Stimulated activated CD8-positive, alpha-beta memory T cell treated with anti-CD3 and anti-CD28 coated beads, Interleukin-15, amount 100 ng/mL, for 4 hours (primary cell): ENCODE results near the gene KYNU.
"Not testable (repeated sequence)": the region's sequence is repeated elsewhere in the genome, so short reads cannot be mapped to it uniquely, and the experiment has no call there.

ENCODE experiments used
- DNase-seq, 2 donors: peaks; one replicate each; pipeline ENCODE4 v3.0.0-alpha.2; 2020; ENCODE audit warnings: low read depth in 2 of 2

The KYNU gene

GRCh38 chr2:142915502-142915901 lies 38.0 kb downstream of the KYNU start:
- DNase-seq, result no peak

- no peak for DNase-seq
Measured at GRCh38 chr2:142918624-142919023, 41.2 kb downstream of the KYNU start.

- no peak for DNase-seq
Measured at GRCh38 chr2:142920571-142920970, 43.1 kb downstream of the KYNU start.

DNA sequence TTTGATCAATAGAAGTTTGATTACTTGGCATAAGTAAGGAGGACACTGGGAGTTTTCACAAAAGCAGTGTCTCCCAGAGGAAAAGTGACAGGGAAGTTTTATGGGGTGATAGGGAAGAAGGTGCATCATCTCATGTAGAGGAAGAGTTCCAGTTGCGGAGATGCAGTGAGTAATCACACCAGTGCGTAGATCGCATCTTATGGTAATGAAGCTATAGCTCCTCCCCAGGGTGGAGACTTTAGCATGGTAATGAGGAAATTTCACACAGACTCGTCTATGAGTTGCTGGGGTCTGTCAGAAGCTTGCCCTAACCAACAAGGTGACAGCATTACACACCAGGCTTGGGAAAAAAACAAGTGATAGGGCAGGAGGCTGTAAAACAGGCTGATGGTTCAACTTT lies 49.0 kb downstream of the KYNU start:
- no peak for DNase-seq

DNA sequence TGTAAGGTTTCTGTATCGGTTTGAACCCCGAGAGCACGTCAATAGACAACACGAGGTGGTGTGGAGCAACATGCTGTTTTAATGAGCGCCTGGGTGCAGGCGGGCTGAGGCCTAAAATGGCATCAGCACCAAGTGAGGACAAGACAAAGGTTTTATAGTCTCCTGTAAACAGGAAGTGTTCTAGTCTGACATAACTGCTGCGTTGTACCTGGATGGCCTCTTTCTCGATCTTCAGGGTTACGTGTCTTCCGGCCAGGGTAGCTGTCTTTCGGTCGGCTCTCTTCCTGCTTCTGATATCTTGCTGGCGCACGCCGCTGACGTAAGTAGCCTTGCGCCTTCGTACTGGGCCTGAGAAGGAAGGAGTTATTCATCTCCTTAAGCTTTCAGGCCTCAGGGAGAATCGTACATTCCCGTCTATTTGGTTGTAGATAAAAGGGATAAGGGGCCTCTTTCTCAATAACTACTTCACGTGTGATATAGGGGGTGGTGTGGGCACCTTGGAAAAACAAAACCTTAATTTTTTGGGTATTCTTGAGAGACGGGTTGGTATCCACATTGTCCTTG lies 53.5 kb downstream of the KYNU start:
- no peak for DNase-seq

DNA sequence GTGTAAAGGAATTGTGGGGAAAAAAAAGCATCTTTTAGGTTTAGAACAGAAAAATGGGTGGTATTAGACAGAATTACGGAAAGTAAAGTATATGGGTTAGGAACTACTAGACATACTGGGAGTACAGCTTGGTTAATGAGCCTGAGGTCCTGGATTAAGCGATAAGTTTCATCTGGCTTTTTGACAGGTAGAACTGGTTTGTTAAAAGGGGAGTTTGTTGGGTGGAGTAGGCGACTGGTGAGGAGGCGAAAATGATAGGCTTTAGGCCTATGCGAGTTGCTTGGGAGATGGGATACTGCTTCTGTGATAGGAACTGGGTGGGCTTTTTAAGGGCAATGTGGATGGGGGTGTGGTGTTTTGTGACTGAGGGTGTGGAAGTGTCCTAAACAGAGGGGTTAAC lies 56.5 kb downstream of the KYNU start:
- no peak for DNase-seq

GRCh38 chr2:142935563-142936089 lies 58.2 kb downstream of the KYNU start:
- DNase-seq, result no peak

DNA sequence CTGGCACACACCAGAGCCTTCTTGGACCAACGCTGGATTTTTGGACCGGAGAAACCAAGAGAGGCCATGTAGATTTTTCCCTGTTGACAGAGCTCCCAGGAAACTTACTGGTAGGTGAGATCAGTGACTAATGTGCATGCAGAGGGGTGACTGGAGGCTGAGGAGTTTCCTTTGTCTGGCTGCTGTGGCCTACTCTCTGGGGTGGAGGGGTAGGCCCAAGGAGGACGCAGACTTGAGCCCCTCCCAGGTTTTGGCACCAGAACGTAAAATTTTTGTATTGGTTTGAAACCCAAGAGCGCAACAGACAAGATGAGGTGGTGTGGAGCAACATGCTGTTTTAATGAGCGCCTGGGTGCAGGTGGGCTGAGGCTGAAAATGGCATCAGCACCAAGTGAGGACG lies 59.2 kb downstream of the KYNU start:
- no peak for DNase-seq

DNA sequence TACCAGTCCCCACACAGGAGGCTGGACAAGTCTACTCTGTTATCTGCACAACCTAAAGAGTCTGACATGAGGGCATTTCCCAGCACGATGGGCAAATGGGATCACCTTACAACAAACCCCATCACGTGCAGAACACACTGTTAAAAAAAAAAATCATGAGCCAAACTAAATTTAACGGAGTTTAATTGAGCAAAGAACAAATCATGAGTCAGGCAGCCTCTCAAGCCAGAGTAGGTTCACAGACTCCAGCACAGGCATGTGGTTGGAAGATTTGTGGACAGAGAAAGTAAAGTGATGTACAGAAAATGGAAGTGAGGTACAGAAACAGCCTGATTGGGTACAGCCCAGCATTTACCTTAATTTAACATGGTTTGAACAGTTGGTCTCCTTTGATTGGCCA lies 59.9 kb downstream of the KYNU start:
- DNase-seq, result no peak

DNA sequence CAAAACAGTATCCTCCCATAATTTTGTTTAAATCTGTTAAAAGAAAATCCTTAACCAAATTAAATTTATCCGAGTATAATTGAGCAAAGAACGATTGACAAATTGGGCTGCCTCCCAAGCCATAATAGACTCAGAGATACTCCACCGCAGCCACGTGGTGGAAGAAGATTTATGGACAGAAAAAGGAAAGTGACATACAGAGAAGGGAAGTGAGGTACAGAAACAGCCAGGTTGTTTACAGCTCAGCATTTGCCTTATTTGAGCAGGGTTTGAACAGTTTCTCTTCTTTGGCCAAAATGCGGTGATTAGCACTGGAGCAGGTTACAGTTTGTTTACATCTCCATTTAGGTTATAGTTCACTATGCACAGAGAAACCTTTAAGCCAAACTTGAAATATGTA lies 60.8 kb downstream of the KYNU start:
- no peak for DNase-seq

DNA sequence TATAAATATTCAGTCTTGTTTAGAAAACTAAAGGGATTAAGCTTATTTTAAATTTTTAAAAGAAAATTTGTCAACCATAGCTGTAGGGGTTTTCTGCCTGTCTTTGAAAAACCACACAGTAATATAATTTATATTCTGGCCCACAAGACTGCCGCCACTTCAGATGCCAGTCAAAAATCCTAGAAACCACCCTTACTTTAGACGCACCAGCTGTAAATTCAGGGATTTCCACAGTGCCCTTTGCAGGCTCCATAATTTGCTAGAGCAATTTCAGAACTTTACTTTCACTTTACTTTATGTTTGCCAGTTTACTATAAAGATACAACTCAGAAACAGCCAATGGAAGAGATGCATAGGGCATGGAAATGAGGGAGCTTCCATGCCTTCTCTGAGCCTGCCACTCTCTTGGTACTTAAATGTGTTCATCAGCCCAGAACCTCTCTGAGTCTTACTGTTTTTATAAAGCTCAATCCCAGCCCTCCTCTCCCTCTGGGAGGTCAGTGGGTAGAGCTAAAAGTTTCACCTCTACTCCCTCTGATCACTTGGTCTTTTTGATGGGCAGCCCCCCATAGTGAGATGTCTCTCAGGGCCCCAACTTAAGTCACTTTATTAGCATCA lies 63.3 kb downstream of the KYNU start:
- DNase-seq, result no peak

- DNase-seq, result no peak
Measured at GRCh38 chr2:142942690-142943089, 65.2 kb downstream of the KYNU start.

DNA sequence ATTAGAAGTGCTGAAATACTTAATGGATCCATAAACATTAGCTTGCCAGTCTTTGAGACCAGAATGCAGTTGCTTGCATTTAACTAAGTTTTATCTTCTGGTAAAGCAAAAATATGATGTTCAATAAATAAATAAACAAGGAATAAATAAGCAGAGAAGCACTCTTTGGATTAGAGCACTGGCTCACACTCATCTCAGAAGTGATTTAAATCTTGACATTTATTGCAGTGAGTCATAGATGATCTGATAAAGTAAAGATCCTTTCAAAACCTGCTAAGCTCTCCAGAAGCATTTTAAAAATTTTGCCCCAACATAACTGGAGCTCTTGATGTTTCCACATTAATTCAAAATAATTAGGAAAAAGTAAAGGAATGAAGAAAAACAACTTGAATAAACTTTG lies 66.8 kb downstream of the KYNU start:
- no peak for DNase-seq

DNA sequence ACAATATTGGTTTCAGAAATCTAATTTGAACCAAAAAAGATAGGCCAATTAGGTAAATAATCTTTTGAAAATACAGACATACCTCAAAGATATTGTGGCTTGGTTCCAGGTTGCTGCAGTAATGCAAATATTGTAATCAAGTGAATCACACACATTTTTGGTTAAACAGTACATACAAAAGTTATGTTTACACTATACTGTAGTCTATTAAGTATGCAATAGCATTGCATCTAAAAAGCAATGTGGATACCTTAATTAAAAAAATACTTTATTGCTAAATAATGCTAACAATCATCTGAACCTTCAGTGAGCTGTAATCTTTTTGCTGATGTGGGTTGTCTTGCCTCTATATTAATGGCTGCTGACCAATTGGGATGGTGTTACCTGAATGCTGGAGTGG lies 67.3 kb downstream of the KYNU start:
- no peak for DNase-seq

- DNase-seq, result no peak
Measured at GRCh38 chr2:142946941-142947340, 69.5 kb downstream of the KYNU start.

DNA sequence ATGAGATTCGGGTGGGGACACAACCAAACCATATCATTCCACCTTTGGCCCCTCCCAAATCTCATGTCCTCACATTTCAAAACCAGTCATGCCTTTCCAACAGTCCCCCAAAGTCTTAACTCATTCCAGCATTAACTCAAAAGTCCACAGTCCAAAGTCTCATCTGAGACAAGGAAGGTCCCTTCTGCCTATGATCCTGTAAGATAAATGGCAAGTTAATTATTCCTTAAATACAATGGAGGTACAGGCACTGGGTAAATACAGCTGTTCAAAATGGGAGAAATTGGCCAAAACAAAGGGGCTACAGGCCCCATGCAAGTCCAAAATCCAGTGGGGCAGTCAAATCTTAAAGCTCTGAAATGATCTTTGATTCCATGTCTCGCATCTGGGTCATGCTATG lies 71.3 kb downstream of the KYNU start:
- not testable (repeated sequence) for DNase-seq

DNA sequence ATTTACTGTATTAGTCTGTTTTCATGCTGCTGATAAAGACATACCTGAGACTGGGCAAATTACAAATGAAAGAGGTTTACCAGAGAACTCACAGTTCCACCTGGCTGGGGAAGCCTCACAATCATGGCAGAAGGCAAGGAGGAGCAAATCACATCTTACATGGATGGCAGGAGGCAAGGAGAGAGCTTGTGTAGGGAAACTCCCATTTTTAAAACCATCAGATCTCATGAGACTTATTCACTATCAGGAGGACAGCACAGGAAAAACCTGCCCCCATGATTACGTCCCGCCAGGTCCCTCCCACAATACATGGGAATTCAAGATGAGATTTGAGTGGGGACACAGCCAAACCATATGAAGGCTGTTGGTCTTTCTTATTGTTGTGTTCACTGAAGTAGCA lies 72.9 kb downstream of the KYNU start:
- not testable (repeated sequence) for DNase-seq

DNA sequence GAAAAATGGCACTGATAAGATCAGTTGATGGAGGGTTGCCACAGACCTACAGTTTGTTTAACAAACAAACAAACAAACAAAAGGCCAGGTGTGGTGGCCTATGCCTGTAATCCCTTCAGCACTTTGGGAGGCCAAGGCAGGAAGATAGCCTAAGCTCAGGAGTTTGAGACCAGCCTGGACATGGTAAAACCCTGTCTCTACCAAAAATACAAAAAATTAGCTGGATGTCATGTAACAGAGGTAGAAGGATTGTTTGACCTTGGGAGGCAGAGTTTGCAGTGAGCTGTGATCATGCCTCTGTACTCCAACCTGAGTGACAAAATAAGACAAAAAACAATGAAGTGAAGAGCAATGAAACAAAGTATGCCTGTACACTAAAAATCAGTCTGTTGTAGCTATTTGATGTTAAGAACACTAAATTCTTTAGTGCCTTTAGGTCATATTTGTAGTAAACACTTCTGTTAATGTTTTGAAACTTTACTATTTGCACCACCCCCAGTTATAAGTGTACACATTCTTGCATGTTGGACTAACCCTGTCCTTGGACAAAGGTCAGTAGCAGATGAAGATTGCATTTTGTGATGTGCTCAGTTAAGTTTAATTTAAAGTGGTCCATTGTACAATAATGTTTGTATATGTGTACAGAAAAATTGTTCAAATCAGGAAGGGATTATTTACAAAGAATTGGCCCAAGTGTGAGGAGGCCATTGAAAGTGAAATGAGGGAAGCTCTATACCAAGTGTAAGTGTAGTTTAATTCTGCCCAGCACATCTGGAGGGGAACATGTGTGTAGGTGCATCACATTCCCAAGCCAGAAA lies 73.9 kb downstream of the KYNU start:
- DNase-seq, result no peak

DNA sequence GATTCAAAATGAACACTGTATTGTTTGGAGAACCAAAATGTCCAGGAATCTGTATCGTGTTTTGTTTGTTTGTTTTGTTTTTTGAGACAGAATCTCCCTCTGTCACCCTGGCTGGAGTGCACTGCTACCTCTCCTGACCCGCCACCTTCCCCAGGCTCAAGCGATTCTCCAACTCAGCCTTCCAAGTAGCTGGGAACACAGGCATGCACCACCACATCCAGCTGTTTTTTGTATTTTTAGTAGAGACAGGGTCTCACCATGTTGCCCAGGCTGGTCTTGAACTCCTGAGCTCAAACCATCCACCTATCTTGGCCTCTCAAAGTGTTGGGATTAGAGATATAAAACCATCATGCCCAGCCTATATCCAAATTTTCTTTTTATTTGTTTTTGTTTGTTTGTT lies 74.6 kb downstream of the KYNU start:
- no peak for DNase-seq

- DNase-seq, result no peak
Measured at GRCh38 chr2:142952793-142953494, 75.5 kb downstream of the KYNU start.

- DNase-seq, result no peak
Measured at GRCh38 chr2:142954493-142954892, 77.0 kb downstream of the KYNU start.

- DNase-seq, result no peak
Measured at GRCh38 chr2:142957144-142957543, 79.7 kb downstream of the KYNU start.
